ENCODE data around the gene ELF2. TPM values are rescaled to one million over a fixed set of nuclear protein-coding genes. Genes with fewer than 3 reads are reported as not detected.
A peak's percentile ranks its signal among the peaks of the same experiment; 100 is the strongest.

The ELF2 gene
- total RNA-seq, 6 donors from 2014 or later: 34.5 to 87.0 (median 39.1) TPM

GRCh38 chr4:139176302-139177048 is 543 bp downstream of the ELF2 start:
- Histone ChIP-seq H3K36me3 (no peaks in the 10 kb centered on the region), H3K9me3 (no peaks in the 10 kb centered on the region), H3K4me3 (peak overlapping the region; percentile 78 to 98 (median 90)), H3K4me1 (peaks cover 4 to 22% (median 15%) of the 10 kb centered on the region in 4 donors), H3K27me3 (no peaks in the 10 kb centered on the region), H3K27ac (peak overlapping the region; percentile 98 to 100 (median 100))
- DNase-seq (peak; percentile 91 to 96), ATAC-seq (ENCODE audit: low FRiP score in 2 of 2) (peak; percentile 81 to 90)
- 0 to 5% methylated on average over 8 to 31 of the region's 89 CpGs for WGBS, 2 donors
- TF ChIP-seq, protein P1, sequence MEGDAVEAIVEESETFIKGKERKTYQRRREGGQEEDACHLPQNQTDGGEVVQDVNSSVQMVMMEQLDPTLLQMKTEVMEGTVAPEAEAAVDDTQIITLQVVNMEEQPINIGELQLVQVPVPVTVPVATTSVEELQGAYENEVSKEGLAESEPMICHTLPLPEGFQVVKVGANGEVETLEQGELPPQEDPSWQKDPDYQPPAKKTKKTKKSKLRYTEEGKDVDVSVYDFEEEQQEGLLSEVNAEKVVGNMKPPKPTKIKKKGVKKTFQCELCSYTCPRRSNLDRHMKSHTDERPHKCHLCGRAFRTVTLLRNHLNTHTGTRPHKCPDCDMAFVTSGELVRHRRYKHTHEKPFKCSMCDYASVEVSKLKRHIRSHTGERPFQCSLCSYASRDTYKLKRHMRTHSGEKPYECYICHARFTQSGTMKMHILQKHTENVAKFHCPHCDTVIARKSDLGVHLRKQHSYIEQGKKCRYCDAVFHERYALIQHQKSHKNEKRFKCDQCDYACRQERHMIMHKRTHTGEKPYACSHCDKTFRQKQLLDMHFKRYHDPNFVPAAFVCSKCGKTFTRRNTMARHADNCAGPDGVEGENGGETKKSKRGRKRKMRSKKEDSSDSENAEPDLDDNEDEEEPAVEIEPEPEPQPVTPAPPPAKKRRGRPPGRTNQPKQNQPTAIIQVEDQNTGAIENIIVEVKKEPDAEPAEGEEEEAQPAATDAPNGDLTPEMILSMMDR (IDR thresholded peaks at IDR 0.05): peak in 3 of 6 experiments; percentile 8 to 21 (median 20)
- TF ChIP-seq POLR2A (IDR thresholded peaks at IDR 0.05): peak in 3 of 4 donors; percentile 50 to 68 (median 68)
- TF ChIP-seq POLR2AphosphoS5 (IDR thresholded peaks at IDR 0.05): peak; percentile 81 to 89
- peak in 1 of 4 donors; percentile 67 for TF ChIP-seq EP300 (IDR thresholded peaks at IDR 0.05)

DNA sequence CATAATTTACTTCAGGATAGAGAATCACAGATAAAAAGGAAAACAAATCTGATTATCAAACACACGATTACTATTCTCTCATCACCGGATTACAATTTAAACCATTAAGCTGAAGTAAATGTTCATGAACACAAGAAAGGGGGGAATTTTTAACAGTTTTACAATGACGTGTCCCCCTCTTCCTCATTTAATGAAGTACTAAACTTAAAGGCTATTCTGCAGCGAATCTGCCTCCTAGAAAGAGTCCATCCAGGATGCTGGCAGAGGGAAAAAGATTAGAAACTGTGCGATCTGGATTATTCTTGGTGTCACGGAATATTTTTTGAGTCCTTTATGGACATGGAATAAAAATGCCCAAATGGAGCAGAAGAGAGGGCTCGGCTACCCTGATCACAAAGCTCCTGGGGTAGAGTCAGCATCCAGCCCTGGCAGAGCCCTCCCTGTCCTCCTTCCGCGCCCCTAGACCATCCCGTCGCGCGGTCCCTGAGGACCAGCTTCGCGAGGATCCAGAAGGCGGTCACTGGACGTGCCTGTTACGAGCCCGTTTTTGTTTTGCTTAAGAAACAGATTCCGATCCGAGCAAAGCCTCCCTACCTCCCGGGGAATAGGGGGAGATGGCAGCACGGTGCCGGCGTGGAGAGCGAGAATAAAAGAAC is 1.2 kb downstream of the ELF2 start:
- no peaks in the 10 kb centered on the region for H3K27me3 ChIP-seq
- TF ChIP-seq POLR2A (IDR thresholded peaks at IDR 0.05) (no peak), EP300 (IDR thresholded peaks at IDR 0.05) (no peak), POLR2AphosphoS5 (IDR thresholded peaks at IDR 0.05) (no peak)
- TF ChIP-seq, protein P1 (IDR thresholded peaks at IDR 0.05): peak in 1 of 6 experiments; percentile 6
- ATAC-seq (ENCODE audit: low FRiP score in 2 of 2) (peak in 1 of 2 donors; percentile 2), DNase-seq (no peak)
- H3K27ac ChIP-seq: peak overlapping the region; percentile 98 to 100 (median 100)
- no peaks in the 10 kb centered on the region for H3K36me3 ChIP-seq
- WGBS, 2 donors: 4 to 5% methylated on average over 21 to 26 of the region's 26 CpGs
- H3K9me3 ChIP-seq: no peaks in the 10 kb centered on the region
- peaks cover 4 to 22% (median 18%) of the 10 kb centered on the region in 4 donors for H3K4me1 ChIP-seq
- H3K4me3 ChIP-seq: peak overlapping the region; percentile 78 to 98 (median 90)

DNA sequence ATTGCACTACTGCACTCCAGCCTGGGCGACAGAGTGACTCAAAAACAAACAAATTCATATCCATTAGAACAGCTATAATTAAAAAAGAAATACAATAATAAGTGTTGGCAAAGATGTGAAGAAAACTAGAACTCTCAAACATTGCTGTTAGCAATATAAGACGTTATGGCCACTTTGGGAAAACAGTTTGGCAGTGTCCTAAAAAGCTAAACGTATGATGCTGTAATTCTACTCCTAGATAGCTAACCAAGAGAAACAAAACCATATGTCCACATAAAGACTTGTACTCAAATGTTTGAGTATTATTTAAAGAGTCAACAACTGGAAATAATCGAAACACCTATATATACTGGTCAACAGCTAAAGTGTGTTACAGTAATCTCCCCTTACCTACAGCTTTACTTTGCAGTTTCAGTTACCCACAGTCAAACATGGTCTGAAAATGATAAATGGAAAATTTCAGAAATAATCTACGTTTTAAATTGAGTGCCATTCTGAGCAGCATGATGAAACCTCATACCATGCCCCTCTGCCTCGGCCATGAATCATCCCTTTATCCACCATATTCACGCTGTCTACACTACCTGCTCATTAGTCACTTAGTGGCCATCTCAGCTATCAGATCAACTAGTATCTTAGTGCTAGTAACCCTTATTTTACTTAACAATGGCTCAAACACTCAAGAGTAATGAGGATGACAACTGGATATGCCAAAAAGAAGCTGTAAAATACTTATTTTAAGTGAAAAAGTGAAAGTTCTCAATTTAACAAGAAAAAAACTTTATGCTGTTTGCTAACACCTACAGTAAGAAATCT is 4.9 kb downstream of the ELF2 start:
- DNase-seq (no peak), ATAC-seq (ENCODE audit: low FRiP score in 2 of 2) (no peak)
- Histone ChIP-seq H3K27me3 (no peaks in the 10 kb centered on the region), H3K36me3 (no peaks in the 10 kb centered on the region), H3K4me1 (peaks cover 11 to 30% (median 30%) of the 10 kb centered on the region in 4 donors), H3K4me3 (no peak overlapping the region), H3K27ac (no peak overlapping the region), H3K9me3 (no peaks in the 10 kb centered on the region)
- TF ChIP-seq POLR2AphosphoS5 (IDR thresholded peaks at IDR 0.05) (no peak), POLR2A (IDR thresholded peaks at IDR 0.05) (no peak), EP300 (IDR thresholded peaks at IDR 0.05) (no peak)
- TF ChIP-seq, protein P1 (IDR thresholded peaks at IDR 0.05): no peak
- 70 to 72% methylated on average over 7 of the region's 7 CpGs for WGBS, 2 donors

DNA sequence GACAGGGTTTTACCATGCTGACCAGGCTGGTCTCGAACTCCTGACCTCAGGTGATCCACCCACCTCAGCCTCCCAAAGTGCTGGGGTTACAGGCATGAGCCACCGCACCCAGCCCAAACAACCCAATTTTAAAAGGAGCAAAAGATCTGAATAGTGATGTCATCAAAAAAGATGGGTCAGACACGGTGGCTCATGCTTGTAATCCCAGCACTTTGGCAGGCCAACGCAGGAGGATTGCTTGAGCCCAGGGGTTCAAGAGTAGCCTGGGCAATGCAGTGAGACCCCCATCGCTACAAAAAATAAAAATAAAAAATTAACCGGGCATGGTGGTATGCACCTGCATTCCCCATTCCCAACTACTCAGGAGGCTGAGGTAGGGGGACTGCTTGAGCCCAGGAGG is 6.1 kb downstream of the ELF2 start:
- no peak for DNase-seq
- 93 to 94% methylated on average over 6 of the region's 6 CpGs for WGBS, 2 donors
- Histone ChIP-seq H3K9me3 (no peaks in the 10 kb centered on the region), H3K27me3 (no peaks in the 10 kb centered on the region), H3K36me3 (no peaks in the 10 kb centered on the region), H3K4me3 (no peak overlapping the region), H3K4me1 (peaks cover 11 to 38% (median 31%) of the 10 kb centered on the region in 4 donors), H3K27ac (no peak overlapping the region)
- ATAC-seq (ENCODE audit: low FRiP score in 2 of 2): no peak
- no peak for TF ChIP-seq POLR2A (IDR thresholded peaks at IDR 0.05)
- no peak for TF ChIP-seq EP300 (IDR thresholded peaks at IDR 0.05)
- TF ChIP-seq POLR2AphosphoS5 (IDR thresholded peaks at IDR 0.05): no peak
